ENCODE results near the gene MORN5.

Gene MORN5

DNA sequence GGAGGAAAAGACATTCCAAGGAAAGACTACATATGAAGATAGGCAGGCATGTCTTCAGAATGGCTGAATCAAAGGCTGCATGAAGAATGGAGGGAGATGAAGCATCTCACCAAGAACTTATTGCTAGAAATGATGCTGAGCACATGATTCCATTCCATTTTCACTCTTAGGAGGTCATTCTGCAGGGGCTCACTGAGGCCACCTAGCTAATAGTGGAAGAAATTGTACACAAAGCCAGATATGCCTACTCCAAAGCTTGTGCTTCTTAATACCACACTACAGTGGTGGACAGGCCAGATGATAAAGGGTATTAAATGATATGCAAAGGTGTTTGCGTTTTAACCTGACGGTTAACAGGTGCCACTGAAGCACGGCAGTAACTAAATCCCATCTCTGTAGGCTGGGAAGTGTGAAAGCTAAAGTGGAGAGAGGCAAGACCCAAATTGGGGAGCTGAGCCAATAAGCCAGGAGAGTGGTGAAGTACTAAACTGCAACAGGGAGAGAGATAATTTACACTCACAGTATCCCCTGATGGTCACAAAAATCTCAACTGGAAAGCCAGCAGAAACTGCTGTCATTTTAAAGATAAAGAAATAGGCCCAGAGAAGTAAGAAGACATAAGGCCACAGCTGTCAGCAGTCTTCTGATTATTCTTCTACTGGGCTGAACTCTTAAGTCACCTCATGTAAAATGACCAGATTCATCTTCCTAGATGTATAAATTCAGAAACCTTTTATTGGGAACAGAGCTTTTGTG is 14.7 kb upstream of the MORN5 start:
- no peak for DNase-seq

DNA sequence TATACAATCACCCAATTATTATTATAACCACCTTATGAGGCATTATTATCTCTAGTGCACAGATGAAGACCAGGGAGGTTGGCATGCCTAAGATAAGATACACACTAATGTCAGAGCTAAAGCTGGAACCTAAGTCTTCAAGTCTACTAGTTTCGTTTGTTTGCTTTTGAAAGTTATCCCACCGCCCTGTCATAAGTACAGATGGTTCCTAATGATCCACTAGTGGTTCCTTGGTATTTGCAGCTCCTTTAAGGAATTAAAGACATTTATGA is 14.2 kb upstream of the MORN5 start:
- DNase-seq: no peak

DNA sequence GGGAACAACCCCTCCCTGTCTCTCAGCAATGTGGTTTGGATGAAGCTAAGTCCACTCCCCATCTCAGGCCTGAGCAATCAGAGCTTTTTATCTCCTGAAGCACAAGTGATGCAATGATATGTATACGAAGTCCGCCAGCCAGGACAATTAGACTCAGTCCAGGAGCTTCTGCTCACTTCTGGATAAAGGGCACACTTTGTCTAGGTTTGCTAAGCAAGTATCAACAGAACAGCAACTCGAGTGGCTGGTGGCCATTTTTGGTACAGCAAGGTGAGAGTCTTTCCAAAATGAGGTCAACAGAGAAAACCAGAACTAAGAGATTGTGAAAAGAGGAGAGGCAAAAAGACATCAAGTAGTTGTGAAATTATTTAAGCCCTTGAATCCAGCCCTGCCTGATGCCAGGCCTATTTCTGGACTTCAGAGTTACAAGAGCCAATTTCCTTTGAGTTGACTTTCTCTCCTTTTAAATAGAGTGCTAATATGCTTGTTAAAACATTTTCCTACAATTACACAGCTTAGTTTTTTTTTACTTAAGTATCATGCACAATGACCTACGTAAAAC is 8.4 kb upstream of the MORN5 start:
- DNase-seq: no peak

GRCh38 chr9:122155796-122156195 is 3.9 kb upstream of the MORN5 start:
- no peak for DNase-seq

DNA sequence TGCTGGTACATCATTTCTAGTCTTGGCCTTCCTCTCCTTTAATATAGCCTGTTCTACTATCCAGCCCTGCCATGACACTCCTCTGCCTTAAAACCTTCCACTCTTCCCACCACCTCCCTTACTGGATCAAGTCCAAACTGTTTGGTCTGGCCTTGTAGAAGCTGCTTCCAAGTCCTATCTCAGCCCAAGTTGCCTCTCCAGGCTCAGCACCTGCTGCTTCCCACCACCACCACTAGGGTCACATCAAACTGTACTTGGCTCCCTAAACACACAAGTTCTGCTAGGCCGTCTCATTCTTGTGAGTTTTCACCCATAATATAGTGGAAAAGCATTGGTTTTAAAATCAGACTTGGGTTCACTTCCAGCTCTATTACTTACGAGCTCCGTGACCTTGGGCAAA is 1.5 kb upstream of the MORN5 start:
- peak; percentile 3 for DNase-seq

DNA sequence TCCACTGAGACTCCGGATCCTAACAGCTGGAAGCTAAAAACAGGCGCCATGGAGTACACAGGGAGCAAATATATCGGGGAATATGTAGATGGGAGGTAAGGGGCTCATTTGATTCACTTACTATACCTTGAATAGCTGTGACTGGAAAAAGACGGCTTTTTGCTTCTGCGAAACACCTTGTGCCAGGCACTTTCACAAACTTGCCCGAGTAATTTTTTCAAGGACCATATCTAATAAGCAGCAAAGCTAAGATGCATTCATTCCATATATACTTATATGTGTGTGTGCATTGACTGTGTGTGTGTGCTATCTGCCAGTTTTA is 178 bp downstream of the MORN5 start:
- DNase-seq: no peak

GRCh38 chr9:122162415-122162814 is 2.7 kb downstream of the MORN5 start:
- no peak for DNase-seq

DNA sequence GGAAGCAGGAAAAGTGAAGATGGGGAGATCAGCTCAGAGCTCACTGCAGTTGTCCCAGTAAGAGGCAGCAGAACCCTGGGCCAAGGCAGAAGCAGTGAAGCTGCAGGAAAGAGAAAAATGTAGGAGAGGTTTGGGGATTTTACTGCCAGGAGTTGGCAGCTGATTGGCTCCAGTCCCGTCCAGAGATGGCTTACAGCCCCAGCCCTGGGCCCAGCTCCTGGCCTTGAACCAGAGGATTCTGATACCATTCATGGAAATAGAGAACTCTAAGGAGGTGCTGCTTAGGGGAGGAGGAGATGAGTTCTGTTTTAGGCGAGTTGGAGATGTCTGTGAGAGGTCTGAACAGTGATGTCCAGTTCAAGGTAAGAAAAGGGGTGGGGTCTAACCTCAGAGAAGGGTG is 4.6 kb downstream of the MORN5 start:
- DNase-seq: no peak

- DNase-seq: no peak
These were observed 8.6 kb downstream of the MORN5 start for GRCh38 chr9:122168356-122168755.

- DNase-seq: no peak
These were observed 12.4 kb downstream of the MORN5 start for GRCh38 chr9:122172131-122172530.

DNA sequence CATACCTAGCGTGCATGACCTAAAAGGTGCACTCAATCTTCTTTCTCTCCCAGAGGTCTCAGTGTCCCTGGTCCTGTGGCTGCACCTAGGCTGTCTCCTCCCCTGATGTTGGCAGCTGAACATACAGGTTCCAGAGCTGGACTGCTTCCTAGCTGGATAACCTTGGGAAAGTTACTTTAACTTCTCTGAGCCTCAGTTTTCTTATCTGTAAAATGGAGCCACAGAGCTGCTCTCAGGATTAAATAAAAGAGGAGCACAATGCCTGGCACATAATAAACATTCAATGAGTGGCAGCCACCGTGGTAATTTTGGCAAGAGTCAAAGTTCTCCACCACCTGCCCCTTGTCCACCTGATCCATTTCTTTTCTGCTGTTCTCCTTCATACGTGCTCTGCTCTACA is 14.0 kb downstream of the MORN5 start:
- DNase-seq: no peak

DNA sequence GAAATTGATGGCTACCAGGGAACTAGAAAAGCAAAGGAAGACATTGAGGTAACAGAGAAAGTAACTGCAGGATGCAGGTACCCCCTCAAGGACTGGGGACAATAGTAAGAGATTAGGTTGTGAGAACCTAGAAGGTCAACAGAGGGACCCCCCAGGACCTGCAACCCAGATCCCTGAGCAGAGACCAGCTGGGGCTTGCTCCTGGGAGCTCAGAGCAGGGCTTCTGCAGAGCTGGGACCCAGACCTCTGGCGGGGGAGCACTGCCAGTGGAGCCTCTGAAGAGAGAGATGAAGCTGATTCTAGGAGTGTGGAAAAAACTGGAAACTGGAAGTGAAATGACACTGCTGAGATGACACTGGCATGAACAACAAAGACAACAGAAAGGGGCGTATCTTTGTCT is 17.2 kb downstream of the MORN5 start:
- DNase-seq: no peak

GRCh38 chr9:122179054-122179689 is 19.5 kb downstream of the MORN5 start:
- no peak for DNase-seq

DNA sequence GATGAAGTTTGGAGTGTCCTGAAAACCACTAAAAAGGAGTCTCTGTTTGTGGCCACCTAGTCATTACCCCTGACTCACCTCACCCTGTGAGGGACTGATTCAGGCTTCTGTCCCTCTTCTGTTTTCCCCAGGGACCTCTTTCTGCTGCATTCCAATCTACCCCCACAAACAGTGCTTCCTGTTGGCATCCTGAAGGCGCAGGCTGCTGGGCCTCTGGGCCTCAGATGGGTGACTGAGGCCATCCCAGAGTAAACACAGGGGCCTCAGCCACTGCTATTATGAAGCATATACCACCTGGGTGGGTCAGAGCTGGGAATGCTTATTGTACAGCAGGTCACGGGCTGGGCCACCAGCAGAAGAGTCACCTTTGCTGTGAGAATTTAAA is 20.0 kb downstream of the MORN5 start:
- no peak for DNase-seq

GRCh38 chr9:122180633-122181032 is 20.9 kb downstream of the MORN5 start:
- no peak for DNase-seq

DNA sequence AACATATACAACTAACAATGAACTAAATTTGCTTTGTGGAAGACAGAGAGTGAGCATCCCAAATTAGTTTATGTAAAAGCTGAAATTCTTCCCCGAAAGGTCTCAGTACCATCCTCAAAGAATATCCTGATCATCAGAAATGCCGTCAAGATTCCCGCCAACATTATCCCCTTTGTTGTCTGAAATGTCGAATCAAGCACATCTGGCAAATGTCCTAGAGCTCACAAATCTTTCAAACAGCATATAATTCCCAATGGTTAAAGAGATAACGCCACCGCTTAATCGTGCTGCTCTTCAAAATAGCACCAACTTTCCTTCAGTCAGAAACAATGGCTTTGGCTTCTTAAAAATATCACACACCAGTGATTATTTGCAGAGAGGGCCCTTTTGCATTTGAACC is 23.8 kb downstream of the MORN5 start:
- DNase-seq: no peak

- DNase-seq: no peak
These were observed 24.8 kb downstream of the MORN5 start for GRCh38 chr9:122184551-122184950.

- no peak for DNase-seq
These were observed 26.6 kb downstream of the MORN5 start for GRCh38 chr9:122186301-122186700.

GRCh38 chr9:122186777-122187470 is 27.2 kb downstream of the MORN5 start:
- DNase-seq: no peak

DNA sequence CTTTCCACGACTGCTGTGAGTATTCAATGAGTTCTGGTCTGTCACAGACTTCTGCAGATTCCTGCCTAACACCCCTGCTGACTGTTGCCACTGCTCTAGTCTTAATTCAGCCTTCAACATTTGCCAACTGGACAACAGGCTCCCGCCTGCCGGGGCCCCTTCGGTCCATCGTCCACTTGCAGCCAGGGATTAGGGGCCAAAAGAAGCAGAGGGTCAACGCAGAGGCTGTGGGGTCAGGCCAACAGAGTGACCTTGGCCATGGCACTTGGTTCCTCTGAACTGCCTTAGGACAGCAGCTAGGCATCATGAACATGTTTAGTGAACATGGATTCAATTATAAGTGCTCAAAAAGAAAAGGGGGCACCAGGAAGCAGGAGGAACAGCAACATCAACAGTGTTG is 28.7 kb downstream of the MORN5 start:
- no peak for DNase-seq

- no peak for DNase-seq
These were observed 31.1 kb downstream of the MORN5 start for GRCh38 chr9:122190597-122191381.

- DNase-seq: no peak
These were observed 31.9 kb downstream of the MORN5 start for GRCh38 chr9:122191584-122191983.

GRCh38 chr9:122192261-122192875 is 32.7 kb downstream of the MORN5 start:
- no peak for DNase-seq
